NCI-H2196 treated with DMSO at 0.1 percent for 48 hours (cell line): ENCODE data around the gene OTOA.
"Not testable (repeated sequence)": the region's sequence is repeated elsewhere in the genome, so short reads cannot be mapped to it uniquely, and the experiment has no call there.

Experiments
- DNase-seq: peaks from one replicate; lab custom pipeline; 2025; ENCODE audit not compliant: unreplicated experiment; lab: John Stamatoyannopoulos, UW

OTOA gene

DNA sequence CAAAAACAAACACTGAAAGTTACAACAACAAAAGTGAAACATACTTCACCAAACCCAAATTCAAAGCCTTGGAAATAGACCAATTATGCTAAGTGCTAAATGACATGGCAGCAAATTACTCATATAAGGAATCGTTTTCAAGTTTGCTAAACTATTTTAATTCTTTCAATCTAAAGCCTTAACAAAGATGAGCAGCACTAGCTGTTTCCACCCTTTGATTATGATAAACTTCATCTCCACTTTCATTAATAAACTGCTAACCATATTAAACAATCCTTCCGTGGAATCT, 138.6 kb downstream of the OTOA start:
- not testable (repeated sequence) for DNase-seq
